ENCODE results near the gene PDE1A. TPM values are rescaled to one million over a fixed set of nuclear protein-coding genes. Genes with fewer than 3 reads are reported as not detected.

PDE1A gene
- total and polyA plus RNA-seq, 8 donors, result 0.58 to 33.6 (median 12.9) TPM; not detected in 1

DNA sequence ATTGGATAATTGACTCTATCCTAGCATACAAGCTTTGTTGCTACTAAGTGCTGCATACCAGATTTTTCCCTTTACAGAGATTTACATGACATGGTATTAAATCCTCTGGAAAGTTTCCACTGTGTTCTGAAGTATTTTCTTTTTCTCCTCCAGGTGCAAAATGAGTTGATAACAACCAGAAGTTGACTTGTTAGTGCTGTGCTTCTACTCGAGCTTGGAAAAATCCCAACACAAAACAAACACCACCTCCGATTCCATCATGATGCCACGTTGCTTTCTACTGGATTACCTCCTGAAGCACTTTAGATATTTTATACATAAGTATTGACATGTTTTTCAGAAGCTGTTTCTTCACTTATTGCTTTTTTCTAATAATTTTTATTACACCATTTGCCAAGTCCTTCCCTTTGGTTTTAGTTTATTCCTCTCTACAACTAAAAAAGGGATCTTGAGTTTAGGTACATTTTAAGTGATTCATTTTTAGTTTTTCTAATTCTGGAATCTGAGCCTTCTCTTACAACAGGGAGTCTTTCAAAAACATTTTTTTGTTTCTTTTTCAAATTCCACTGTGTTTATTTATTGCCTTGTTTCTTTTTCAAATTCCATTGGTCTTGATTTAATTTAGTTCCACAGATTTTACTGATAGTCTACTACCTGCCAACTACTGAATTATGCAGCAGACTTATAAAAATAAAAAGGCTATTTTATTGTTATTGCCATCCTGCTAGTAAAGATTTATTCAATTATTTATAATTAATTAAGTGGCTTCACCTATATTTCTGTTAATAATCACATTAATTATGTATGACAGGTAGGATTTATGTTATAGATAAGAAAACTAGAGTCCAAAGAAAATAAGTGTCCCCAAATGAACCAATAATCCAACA lies 297.8 kb downstream of the PDE1A start:
- 11 to 32% (median 25%) methylated on average over 3 of the region's 3 CpGs for WGBS, 5 donors

DNA sequence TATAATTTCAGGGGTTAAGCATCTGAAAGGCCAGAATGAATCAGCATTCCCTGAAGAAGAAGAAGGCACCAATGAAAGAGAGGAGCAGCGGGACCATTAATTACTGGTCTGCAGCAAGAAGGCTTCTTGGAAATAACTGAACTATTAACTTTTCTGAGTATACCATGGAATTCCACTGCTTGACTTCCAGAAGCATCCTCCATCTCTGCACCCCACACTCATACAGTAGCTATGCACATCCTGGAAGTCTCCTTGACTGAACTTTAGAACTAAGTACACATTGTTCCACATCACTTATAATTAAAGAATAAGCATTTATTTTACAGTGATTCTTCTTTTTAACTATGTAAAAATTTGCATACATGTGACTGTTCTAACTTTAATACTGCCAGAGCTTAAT lies 309.6 kb downstream of the PDE1A start:
- Histone ChIP-seq H3K27ac (no peak overlapping the region), H3K4me1 (no peaks in the 10 kb centered on the region), H3K9me3 (no peaks in the 10 kb centered on the region), H3K27me3 (no peaks in the 10 kb centered on the region), H3K4me3 (no peak overlapping the region), H3K36me3 (no peaks in the 10 kb centered on the region)
- TF ChIP-seq POLR2A (IDR thresholded peaks at IDR 0.05) (no peak), POLR2AphosphoS5 (IDR thresholded peaks at IDR 0.05) (no peak), EP300 (IDR thresholded peaks at IDR 0.05) (no peak)
- TF ChIP-seq, protein P1, sequence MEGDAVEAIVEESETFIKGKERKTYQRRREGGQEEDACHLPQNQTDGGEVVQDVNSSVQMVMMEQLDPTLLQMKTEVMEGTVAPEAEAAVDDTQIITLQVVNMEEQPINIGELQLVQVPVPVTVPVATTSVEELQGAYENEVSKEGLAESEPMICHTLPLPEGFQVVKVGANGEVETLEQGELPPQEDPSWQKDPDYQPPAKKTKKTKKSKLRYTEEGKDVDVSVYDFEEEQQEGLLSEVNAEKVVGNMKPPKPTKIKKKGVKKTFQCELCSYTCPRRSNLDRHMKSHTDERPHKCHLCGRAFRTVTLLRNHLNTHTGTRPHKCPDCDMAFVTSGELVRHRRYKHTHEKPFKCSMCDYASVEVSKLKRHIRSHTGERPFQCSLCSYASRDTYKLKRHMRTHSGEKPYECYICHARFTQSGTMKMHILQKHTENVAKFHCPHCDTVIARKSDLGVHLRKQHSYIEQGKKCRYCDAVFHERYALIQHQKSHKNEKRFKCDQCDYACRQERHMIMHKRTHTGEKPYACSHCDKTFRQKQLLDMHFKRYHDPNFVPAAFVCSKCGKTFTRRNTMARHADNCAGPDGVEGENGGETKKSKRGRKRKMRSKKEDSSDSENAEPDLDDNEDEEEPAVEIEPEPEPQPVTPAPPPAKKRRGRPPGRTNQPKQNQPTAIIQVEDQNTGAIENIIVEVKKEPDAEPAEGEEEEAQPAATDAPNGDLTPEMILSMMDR (IDR thresholded peaks at IDR 0.05), result no peak
- no peak for DNase-seq
- intact Hi-C loops (cut with DNase I; ENCODE audit: low total_unique reads), result no loop called here
- 75 to 89% (median 83%) methylated on average over 1 of the region's 1 CpG for WGBS, 5 donors

More for the DNA sequence above, 297.8 kb downstream of the PDE1A start:
- Histone ChIP-seq H3K4me3 (no peak overlapping the region), H3K27ac (no peak overlapping the region), H3K27me3 (no peaks in the 10 kb centered on the region), H3K36me3 (no peaks in the 10 kb centered on the region), H3K4me1 (peaks cover 0 to 6% (median 0%) of the 10 kb centered on the region in 4 donors), H3K9me3 (no peaks in the 10 kb centered on the region)
- intact Hi-C loops (cut with DNase I; ENCODE audit: low total_unique reads), result no loop called here
- TF ChIP-seq EP300 (IDR thresholded peaks at IDR 0.05), result no peak
- TF ChIP-seq POLR2AphosphoS5 (IDR thresholded peaks at IDR 0.05), result no peak
- TF ChIP-seq, protein P1 (IDR thresholded peaks at IDR 0.05), result no peak
- TF ChIP-seq POLR2A (IDR thresholded peaks at IDR 0.05), result no peak
- DNase-seq, result no peak

DNA sequence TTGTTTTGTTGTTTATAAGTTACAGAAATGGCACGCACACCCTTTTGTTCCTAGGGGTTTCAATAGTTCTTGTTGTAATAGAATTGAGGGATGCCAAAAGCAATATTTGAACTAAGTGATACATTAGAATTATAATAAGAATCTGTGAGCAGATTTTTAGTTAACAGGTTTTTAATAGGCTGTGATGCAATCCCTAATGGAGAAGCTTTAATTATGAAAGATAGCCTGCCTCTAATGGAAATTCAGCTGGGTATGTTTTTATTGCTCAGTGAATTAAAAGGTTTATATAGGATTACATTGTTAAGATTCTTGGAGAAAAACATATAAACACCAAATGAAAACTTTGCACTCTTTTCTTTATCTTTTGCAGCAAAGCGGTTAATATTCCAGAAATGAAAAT lies 310.1 kb downstream of the PDE1A start:
- WGBS, 5 donors, result 80 to 86% (median 84%) methylated on average over 2 of the region's 2 CpGs
- Histone ChIP-seq H3K27me3 (no peaks in the 10 kb centered on the region), H3K9me3 (no peaks in the 10 kb centered on the region), H3K27ac (no peak overlapping the region), H3K36me3 (no peaks in the 10 kb centered on the region), H3K4me1 (no peaks in the 10 kb centered on the region), H3K4me3 (no peak overlapping the region)
- intact Hi-C loops (cut with DNase I; ENCODE audit: low total_unique reads), result no loop called here
- DNase-seq, result no peak
- TF ChIP-seq EP300 (IDR thresholded peaks at IDR 0.05), result no peak
- no peak for TF ChIP-seq POLR2AphosphoS5 (IDR thresholded peaks at IDR 0.05)
- TF ChIP-seq, protein P1 (IDR thresholded peaks at IDR 0.05), result no peak
- no peak for TF ChIP-seq POLR2A (IDR thresholded peaks at IDR 0.05)

DNA sequence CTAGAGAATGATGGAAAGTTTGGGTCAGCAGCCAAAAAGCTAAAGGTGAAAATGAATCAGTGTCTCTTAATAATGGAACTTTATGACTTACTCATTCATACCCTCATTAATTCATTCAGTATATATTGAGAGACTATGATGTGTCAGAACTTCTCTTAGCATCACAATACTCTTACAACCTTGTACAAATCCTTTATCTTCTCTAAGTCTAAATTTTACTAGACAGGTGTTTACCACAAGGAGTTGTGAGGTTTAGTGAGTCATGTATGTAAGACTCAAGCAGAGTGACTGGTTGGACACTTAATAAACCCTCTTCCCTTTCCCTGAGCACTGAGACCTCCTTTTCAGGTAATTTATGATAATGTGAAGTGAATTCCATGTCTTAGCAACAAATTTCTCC lies 311.6 kb downstream of the PDE1A start:
- H3K4me1 ChIP-seq, result no peaks in the 10 kb centered on the region
- no peaks in the 10 kb centered on the region for H3K27me3 ChIP-seq
- no peaks in the 10 kb centered on the region for H3K36me3 ChIP-seq
- H3K4me3 ChIP-seq, result no peak overlapping the region
- TF ChIP-seq POLR2A (IDR thresholded peaks at IDR 0.05) (no peak), POLR2AphosphoS5 (IDR thresholded peaks at IDR 0.05) (no peak), EP300 (IDR thresholded peaks at IDR 0.05) (no peak)
- TF ChIP-seq, protein P1 (IDR thresholded peaks at IDR 0.05), result no peak
- intact Hi-C loops (cut with DNase I; ENCODE audit: low total_unique reads), result no loop called here
- no peaks in the 10 kb centered on the region for H3K9me3 ChIP-seq
- DNase-seq, result no peak
- H3K27ac ChIP-seq, result no peak overlapping the region

Data from stomach (tissue), 9 donors.